PFSK-1 (cell line): Measurements from ENCODE around the gene EME1.
A peak's percentile ranks its signal among the peaks of the same experiment; 100 is the strongest.

Experiments
- FOXP2 ChIP-seq: optimal IDR thresholded peaks from 2 replicates; pipeline ENCODE3; 2011; ENCODE audit warnings: borderline replicate concordance, control low read depth, inconsistent platforms; ENCODE audit not compliant: insufficient read depth; ENCODE audit errors: extremely low read length, extremely low read depth
- POLR2AphosphoS5 ChIP-seq: IDR thresholded peaks from 2 replicates; pipeline ENCODE4 v1.6.1; 2012; ENCODE audit warnings: low read depth, mild to moderate bottlenecking, control low read depth, low read length, moderate library complexity
- REST ChIP-seq, 2 experiments: IDR thresholded peaks; 2 replicates each; pipeline versions ENCODE4 v1.6.1 to v1.8.0; 2011 to 2012; ENCODE audit warnings: low read depth in 2 of 2, low read length in 2 of 2, control low read depth in 1 of 2, inconsistent platforms in 1 of 2, mild to moderate bottlenecking in 1 of 2, moderate library complexity in 1 of 2; ENCODE audit not compliant: insufficient read depth in 1 of 2
- SIN3A ChIP-seq: IDR thresholded peaks from 2 replicates; pipeline ENCODE4 v1.6.1; 2012; ENCODE audit warnings: mild to moderate bottlenecking, low read length, moderate library complexity, borderline replicate concordance; ENCODE audit not compliant: insufficient read depth
- TAF1 ChIP-seq: IDR thresholded peaks from 2 replicates; pipeline ENCODE4 v1.6.1; 2012; ENCODE audit warnings: low read length, control low read depth, borderline replicate concordance; ENCODE audit not compliant: insufficient read depth

The EME1 gene

GRCh38 chr17:50424996-50425681, 52.1 kb downstream of the EME1 start:
- TF ChIP-seq SIN3A (no peak), POLR2AphosphoS5 (no peak), REST (IDR thresholded peaks at IDR 0.05; ENCODE audit: insufficient read depth in 1 of 2, low read depth in 2 of 2, low read length in 2 of 2) (no peak), TAF1 (no peak), FOXP2 (no peak)

GRCh38 chr17:50425682-50426471, 52.8 kb downstream of the EME1 start, which contains the start of gene ACSF2:
Gene ACSF2, plus strand, starts transcription at chr17:50426218. Its CDS starts 44 bp downstream, at chr17:50426262.
- TF ChIP-seq FOXP2 (no peak), SIN3A (0 out of 2 replicates have a peak, but pooled peaks have one; percentile 19), POLR2AphosphoS5 (peak; percentile 45; the same call in 1 of the 2 replicates), TAF1 (0 out of 2 replicates have a peak, but pooled peaks have one; percentile 38), REST (IDR thresholded peaks at IDR 0.05; ENCODE audit: insufficient read depth in 1 of 2, low read depth in 2 of 2, low read length in 2 of 2) (no peak)

GRCh38 chr17:50426472-50426782, 53.4 kb downstream of the EME1 start:
- TF ChIP-seq SIN3A = no peak
- no peak for TF ChIP-seq TAF1
- TF ChIP-seq FOXP2 = no peak
- no peak for TF ChIP-seq REST (IDR thresholded peaks at IDR 0.05; ENCODE audit: insufficient read depth in 1 of 2, low read depth in 2 of 2, low read length in 2 of 2)
- TF ChIP-seq POLR2AphosphoS5 = no peak

GRCh38 chr17:50426814-50427787, 54.1 kb downstream of the EME1 start:
- TF ChIP-seq POLR2AphosphoS5 (peak; percentile 43), TAF1 (peak; percentile 51; the same call in 1 of the 2 replicates), FOXP2 (no peak)
